HFF-Myc (cell line): ENCODE data around the gene ADGRD1.

ENCODE experiments used
- DNase-seq: peaks from one replicate; pipeline ENCODE4 v3.0.0-alpha.2; 2011; ENCODE audit warnings: low read depth; ENCODE audit errors: extremely low read depth
- H3K4me3 ChIP-seq: replicated peaks from 2 replicates; pipeline ENCODE4 v1.5.1; 2011; ENCODE audit warnings: low read depth, mild to moderate bottlenecking, control low read depth, low read length
- CTCF ChIP-seq: IDR thresholded peaks from 2 replicates; pipeline ENCODE4 v1.5.1; 2012; ENCODE audit warnings: mild to moderate bottlenecking, low read depth, low read length, control low read depth; ENCODE audit errors: missing control alignments

ADGRD1 gene

DNA sequence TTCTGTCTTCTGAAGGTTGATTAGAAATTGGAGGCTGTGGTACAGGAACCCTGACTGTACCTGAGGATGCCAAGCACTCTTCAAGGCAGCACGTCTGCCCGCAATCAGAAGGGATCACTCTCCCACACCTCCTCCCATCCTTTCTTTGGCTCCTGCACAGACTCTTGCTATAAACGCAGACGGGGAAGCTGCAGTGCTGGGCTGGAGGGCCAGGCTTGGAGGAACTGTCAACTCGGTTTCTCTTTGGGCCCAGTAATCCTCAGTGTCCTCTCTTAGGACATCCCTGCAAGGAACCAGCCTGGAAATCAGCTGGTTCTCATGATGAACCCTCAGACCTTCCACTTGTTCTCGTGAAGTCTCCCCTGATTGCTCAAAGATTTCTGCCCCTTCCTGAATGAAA is 201.4 kb downstream of the ADGRD1 start:
- no peak for DNase-seq
- no peak for TF ChIP-seq CTCF

DNA sequence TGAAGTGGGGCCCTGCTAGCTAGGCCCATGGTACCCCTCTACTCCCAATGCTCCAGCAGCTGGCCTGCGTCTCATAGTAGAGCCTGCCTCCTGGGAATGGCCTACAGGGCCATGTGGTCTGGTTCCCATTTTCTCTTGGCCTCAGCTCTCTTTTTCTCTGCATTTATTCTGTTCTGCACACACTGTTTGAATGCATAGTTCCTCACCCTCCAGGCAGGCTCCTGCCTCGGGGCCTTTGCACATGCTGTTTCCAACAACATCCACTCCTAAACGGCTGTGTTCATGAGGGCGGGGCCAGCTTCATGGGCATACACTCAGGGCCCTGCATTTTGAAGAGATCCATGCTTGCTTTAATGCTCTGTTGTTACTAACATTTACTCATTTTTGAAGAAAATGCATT is 204.0 kb downstream of the ADGRD1 start:
- H3K4me3 ChIP-seq = no peak overlapping the region
- TF ChIP-seq CTCF = no peak
- no peak for DNase-seq

More for the DNA sequence above, 201.4 kb downstream of the ADGRD1 start:
- no peak overlapping the region for H3K4me3 ChIP-seq

- no peak for TF ChIP-seq CTCF
- H3K4me3 ChIP-seq = no peak overlapping the region
- DNase-seq = no peak
These were observed 206.0 kb downstream of the ADGRD1 start for GRCh38 chr12:131159660-131160059.

DNA sequence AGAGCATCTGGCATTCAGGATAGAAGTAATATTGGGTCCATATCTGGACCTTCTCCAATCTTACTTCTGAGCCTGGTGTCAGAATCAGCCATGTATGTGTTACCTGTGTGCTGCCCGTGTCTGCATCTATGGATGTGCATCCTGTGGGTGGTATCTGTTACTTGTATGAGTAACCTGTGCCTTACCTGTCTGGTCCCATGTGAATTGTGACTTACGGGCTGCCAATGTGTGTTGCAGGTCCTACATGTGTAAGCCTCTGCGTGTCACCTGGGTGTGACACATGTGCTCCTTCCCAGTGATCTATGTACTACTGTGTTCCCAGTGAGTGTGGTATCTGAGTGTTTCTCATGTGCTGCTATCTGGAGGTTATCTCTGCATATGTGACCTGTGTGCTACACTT is 208.4 kb downstream of the ADGRD1 start:
- H3K4me3 ChIP-seq = no peak overlapping the region
- DNase-seq = no peak
- no peak for TF ChIP-seq CTCF

DNA sequence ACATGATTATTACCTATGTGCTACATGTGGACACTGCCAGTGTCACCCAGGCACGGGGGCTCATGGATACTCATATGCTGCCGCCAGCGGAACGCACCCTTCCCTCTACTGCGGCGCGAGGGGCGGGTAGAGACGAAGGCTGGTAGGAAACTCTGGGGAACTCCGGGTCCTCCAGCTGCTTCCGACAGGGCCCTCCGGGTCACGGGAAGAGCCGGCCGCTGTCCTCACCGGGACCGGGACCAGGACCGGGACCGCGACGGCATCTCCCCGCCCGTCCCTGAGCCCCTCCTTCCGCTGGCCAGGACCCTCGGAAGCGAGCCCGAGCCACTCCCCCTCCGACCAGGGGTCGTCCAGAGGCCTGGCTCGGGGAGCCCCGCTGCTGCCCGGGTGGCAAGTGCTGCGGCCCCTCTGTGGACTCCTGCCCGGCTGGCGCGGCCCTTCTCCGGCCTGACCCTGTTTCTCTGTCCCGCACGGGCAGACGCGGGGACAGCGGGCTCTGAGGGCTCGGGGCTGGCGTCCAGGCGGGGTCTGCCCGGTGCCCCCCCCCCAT is 209.6 kb downstream of the ADGRD1 start:
- no peak for TF ChIP-seq CTCF
- H3K4me3 ChIP-seq = no peak overlapping the region

DNA sequence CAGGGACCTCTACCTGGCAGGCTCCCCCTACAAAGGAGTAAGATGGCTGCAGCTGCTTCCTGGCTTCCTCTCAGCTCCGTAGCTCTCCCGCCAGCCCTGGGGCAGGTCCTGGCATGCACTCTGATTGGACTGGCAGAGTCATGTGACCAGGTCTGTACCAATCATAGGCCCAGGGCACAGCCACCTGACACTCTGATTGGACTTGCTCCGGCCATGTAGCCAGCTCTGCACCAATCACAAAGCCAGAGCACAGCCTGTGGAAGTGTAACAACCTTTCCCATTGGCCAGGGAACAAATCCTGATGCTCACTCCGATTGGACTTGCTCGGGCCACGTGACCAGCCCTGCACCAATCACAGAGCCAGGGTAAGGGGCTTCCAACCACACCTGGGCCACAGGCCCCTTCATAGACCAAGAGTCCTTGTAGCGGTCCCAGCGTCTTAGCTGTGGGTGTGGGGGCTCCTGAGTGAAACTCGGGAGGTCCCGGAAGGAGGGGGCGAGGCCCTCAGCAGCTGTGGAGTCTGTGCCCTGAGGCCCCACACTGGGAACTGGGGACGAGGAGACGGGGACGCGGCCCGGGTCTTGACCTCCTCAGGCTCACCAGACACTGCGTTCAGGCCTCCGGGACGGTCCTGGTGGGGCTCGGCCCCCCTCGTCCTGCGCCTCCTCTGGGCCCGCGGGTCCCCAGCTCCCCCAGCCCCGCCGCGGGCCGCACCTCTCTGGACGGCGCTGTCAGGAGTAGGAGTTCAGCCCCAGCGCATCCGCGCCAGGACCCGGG is 210.6 kb downstream of the ADGRD1 start:
- no peak for DNase-seq
- TF ChIP-seq CTCF = no peak
- H3K4me3 ChIP-seq = no peak overlapping the region

More for the DNA sequence above, 209.6 kb downstream of the ADGRD1 start:
- DNase-seq = no peak
